HG02623 (cell line): ENCODE measurements around the gene PCCA.

Source experiments
- ATAC-seq: cut with Tn5 transposase; IDR thresholded peaks from one replicate; pipeline ENCODE4 v1.9.1; 2021; ENCODE audit warnings: moderate library complexity; ENCODE audit not compliant: unreplicated experiment

PCCA gene

GRCh38 chr13:100394005-100394695 is 305.3 kb downstream of the PCCA start:
- ATAC-seq: peak; percentile 80

DNA sequence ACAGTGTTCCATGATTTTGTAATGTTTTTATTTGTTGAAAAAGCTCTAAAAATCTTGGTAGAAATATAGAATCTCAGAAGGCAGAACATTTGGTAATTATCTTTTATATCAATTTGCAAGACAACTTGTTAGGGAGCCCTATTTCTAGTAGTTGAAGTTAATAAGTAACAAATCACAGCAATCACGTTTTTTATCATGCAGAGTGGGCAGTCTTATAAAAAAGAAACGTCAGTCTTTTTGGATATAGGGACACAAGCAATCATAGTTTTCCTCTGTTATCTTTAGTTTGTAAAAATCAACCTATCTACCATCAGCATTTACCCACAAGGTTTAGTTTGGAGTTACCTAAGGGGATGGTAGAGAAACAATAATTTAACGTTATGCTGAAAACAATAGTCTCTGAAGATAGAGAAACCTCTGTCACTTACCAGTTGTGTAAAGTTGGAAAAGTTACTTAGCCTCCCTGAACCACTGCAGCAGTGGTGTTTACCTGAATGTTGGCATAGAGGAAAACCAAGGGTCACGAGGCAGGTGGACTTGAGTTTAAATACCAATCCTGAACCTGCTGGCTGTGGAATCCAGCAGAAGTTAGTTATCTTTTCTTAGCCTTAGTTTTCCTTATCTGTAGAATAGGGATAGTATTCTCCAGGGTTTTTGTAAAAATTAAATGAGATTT is 306.9 kb downstream of the PCCA start:
- no peak for ATAC-seq

DNA sequence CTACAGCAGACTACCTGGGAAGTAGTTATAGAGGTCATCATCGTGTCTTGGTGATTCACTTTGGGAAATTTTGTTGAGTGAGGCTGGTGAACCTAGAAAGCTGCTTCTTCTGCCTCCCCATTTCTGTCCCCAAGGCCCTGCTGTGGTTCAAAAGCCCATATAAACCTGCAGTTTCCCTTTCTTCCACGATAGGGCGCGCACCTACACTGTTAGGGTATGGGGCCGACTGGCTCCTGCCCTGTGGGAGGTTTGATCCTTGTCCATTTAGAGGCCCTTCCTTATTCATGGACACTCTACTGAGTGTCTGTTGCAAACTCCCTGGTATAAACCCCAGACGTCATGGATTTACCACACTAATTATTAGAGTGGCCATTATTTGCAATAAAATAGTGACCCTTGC is 307.9 kb downstream of the PCCA start:
- no peak for ATAC-seq

- no peak for ATAC-seq
Observed at GRCh38 chr13:100397627-100398026, 308.7 kb downstream of the PCCA start.

DNA sequence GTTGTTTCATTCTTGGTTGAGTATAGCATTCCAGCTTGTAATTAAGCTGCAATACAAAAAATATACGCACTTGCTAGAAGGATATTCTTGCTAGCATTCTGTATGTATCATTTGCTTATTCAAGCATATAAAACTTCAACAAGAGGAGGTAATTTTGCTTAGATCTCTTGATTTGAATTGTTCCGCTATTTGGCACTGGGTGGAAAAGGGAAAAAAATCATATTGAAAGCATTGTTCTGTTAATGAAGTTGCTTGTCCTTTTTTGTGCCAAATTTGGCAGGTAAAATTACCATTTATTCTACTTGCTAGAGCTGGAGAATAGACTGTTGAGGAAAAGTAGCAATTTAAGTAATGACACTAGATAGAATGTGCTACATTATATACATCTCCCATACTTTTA is 309.5 kb downstream of the PCCA start:
- ATAC-seq: no peak

- ATAC-seq: no peak
Observed at GRCh38 chr13:100399455-100399854, 310.6 kb downstream of the PCCA start.

DNA sequence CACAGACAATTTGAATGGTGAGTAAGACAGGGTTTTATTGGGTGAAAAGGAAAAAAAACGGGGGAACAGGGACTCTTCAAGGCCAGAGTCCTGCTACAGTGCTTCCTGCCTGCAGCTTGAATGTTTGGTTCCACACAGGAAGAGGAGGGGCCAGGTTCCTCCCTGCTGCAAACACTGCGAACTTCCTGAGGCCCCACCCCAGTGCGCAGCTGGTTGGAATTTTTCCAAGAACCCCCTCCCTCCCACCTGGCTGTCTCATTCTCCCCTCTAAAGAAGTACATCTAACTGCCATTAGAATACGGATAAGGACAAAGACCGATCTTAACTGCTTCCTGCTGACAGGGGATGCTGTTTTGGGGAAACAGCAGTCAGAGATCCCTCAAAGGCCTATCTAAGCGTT is 314.8 kb downstream of the PCCA start:
- ATAC-seq: no peak

DNA sequence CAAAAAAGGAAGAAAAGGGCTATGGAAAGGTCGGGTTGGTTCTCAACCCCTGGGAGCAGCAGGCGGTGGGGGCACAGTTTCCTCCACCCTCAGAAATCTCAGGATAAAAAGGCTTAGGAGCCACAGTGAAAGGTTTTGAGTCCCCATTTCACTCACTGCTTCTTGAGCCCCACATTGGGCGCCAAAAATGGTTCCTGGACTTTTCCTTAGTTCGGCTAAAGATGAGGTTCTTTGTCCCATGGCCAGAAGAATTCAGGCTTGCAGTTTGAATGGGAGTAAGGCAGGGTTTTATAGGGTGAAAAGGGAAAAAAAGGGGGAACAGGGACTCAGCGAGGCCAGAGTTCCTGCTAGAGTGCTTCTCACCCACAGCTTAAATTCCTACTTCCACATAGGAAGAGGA is 320.2 kb downstream of the PCCA start:
- no peak for ATAC-seq

- ATAC-seq: no peak
Observed at GRCh38 chr13:100423375-100423774, 334.5 kb downstream of the PCCA start.

GRCh38 chr13:100428986-100429385 is 340.1 kb downstream of the PCCA start:
- no peak for ATAC-seq

- ATAC-seq: no peak
Observed at GRCh38 chr13:100432611-100433010, 343.7 kb downstream of the PCCA start.

- ATAC-seq: no peak
Observed at GRCh38 chr13:100433475-100433874, 344.6 kb downstream of the PCCA start.

DNA sequence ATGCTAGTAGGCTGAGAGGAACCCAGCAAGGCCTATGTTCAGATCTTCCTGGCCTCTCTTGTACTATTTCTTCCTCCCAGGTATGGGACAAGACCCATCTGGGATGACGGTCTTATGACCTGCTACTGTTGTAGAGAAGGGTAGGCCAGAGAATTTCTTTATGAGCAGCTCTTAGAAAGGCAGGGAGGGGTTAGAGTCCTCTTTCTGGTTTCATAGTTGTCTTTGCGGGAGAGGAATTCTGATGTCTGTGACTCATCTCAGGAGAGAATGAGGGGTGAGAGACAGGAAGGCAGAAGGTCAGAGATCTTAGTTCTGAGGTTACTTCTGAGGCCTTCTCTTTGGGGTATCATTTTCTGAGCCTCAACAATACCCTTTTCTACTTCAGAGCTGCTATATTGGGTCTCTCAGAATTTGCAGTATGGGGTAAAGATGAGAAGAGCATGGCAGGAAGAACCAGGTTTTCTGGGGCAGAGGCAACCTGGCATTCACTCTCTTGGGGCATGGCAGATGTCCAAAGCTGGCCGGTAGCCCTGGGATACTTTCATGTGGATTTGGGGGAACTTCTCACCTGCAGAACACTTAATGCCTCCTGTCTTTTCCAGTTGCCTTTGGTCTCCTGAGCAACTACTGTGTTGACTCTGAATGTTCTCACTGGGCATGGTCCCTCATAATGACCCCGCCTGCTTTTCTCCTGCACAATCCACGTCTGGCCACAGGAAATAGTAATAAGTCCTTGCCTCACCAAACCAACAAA is 345.3 kb downstream of the PCCA start:
- ATAC-seq: peak; percentile 94

GRCh38 chr13:100436099-100436498 is 347.2 kb downstream of the PCCA start:
- no peak for ATAC-seq

- no peak for ATAC-seq
Observed at GRCh38 chr13:100438059-100438788, 349.3 kb downstream of the PCCA start.

DNA sequence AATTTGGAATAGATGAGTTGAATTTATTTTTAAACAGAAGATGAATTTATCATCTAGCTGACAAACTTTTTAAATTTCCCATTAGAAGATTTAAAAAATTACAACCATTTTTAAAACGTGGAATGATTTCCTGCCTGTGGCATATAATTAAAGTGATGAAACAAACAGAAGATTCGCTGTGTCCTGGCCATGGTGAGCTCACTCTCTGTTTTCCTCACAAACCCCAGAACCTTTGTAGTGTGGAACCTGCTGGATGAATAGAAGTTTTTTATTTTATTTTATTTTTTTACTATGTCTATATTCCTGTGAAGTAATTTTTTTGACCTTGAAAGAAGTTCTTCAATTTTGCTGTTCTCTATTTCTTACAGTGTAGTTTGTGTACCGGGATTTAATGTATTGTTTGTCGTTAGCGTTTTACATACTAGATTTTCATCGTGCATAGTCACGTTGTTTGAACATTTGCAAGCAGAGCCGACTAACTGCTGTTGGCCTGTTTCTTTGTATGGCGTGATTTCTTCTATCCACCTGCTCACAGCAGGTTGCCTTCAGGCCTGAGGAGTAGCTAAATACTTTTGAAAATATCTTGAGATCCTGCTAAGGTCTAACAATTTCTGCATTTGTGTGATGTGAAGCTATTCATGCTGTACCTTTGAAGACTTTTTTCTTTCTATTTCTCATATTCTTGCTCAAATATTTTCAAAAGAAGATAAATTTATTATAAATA is 350.5 kb downstream of the PCCA start:
- no peak for ATAC-seq

DNA sequence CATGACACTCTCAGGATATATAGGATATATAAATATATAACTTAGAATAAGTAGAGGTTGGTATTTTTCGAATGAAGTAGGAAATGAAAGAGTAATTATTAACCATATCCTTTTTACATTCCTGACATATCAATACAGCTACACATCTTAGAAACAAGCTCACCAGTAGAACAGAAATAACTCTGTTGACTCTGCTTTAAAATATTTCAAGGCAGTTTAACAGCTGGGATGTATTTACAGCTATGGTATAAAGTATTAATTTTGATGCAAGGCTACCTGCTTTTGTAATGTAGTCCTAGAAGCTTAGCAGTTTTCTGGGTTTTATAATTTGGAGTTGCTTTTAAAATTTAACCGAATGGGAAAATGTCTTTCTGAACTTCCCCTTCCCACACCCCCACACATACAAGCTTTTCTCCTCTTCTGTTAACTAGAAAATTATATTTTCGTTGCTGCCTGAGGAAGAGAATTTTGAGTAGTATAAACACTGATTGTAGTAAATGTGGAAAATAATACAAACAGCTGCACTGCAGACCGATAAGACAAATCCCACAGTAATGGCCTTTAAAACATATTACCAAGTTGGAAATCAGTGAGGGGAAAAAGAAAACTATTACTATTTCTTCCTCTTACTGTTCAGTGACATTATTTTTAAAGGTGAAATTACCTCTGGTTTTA is 352.0 kb downstream of the PCCA start:
- ATAC-seq: no peak

GRCh38 chr13:100442095-100442832 is 353.4 kb downstream of the PCCA start:
- ATAC-seq: no peak

DNA sequence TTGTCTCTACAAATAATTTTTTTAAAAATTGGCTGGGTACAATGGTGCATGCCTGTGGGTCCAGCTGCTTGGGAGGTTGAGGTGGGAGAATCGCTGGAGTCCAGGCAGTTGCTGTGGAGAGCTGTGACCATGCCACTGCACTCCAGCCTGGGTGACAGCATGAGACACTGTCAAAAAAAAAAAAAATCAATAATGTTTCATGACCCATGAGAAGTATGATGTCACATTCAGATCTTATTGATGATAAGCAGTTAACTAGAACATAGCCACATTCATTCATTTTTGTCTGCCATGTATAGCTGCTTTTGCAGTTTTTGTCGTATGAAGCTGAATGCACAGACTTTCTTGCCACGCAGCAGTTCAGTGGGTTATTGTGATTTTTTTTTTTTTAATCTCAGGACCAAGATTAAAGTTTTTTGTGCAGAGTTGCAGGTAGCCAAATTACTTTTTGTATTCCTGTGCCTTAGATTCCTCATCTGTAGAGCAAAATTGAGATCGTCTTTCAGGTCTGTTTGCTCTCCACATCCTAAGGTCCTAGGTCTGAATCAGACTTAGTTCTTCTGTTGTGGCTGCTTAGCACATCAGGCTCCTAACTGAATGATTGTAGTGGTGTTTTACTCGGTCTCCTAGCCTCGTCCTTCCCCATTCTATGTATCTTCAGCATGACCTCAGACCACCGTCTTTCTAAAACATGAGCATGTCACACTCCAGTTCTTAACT is 354.5 kb downstream of the PCCA start:
- ATAC-seq: no peak
